PC-3 (cell line): ENCODE results near the gene PRRT2. TPM values are rescaled to one million over a fixed set of nuclear protein-coding genes. Genes with fewer than 3 reads are reported as not detected.
A peak's percentile ranks its signal among the peaks of the same experiment; 100 is the strongest.

Experiments used
- ATAC-seq: fragments of 200-7000 bp; cut with Tn5 transposase; 2 replicates; pipeline ENCODE4 v1.9.1; 2020; ENCODE audit warnings: mild to moderate bottlenecking, moderate library complexity
- BruUV-seq: library from RNA; stranded (reverse); fragments of 400-500 nt; replicated peaks from 2 replicates; lab custom pipeline; 2021; lab: Mats Ljungman, UMichigan
- CTCF ChIA-PET: fragments of 300-600 bp; sonication (Branson Sonifier 250); formaldehyde crosslinking; loops from one replicate; lab custom pipeline; 2022; ENCODE audit warnings: antibody characterized with exemption; lab: Charles Lee
- POLR2A ChIA-PET: fragments of 300-600 bp; sonication (Branson Sonifier 250); formaldehyde crosslinking; loops from one replicate; lab custom pipeline; 2022; ENCODE audit warnings: antibody characterized with exemption; ENCODE audit not compliant: unreplicated experiment; lab: Charles Lee
- DNase-seq: peaks from one replicate; pipeline ENCODE4 v3.0.0-alpha.2; 2015
- H2AFZ ChIP-seq: fragments of 300-600 bp; sonication (generic); 2 replicates; pipeline ENCODE4 v1.6.0; 2016; ENCODE audit warnings: antibody characterized with exemption, low read length
- H3F3A ChIP-seq: fragments of 300-600 bp; sonication (generic); one replicate; pipeline ENCODE4 v1.6.0; 2017; ENCODE audit warnings: antibody characterized with exemption, low read length, control low read depth, mild to moderate bottlenecking; ENCODE audit not compliant: unreplicated experiment
- H3K27ac ChIP-seq: fragments of 300-600 bp; sonication (generic); 2 replicates; pipeline ENCODE4 v1.5.1; 2016; ENCODE audit warnings: mild to moderate bottlenecking, low read length
- H3K27me3 ChIP-seq: fragments of 300-600 bp; sonication (generic); 2 replicates; pipeline ENCODE4 v1.6.1; 2016; ENCODE audit warnings: low read length, mixed read lengths
- H3K36me3 ChIP-seq: fragments of 300-600 bp; sonication (generic); 2 replicates; pipeline ENCODE4 v1.6.1; 2016; ENCODE audit warnings: low read depth, mixed run types, low read length, mixed read lengths
- H3K4me1 ChIP-seq: fragments of 300-600 bp; sonication (generic); 2 replicates; pipeline ENCODE4 v1.5.1; 2016; ENCODE audit warnings: low read length; ENCODE audit not compliant: insufficient read depth
- H3K4me2 ChIP-seq: fragments of 300-600 bp; sonication (generic); 2 replicates; pipeline ENCODE4 v1.6.0; 2016; ENCODE audit warnings: low read length
- H3K4me3 ChIP-seq: fragments of 300-600 bp; sonication (generic); 2 replicates; pipeline ENCODE4 v1.5.1; 2016; ENCODE audit warnings: mild to moderate bottlenecking, low read length, mixed read lengths
- H3K79me2 ChIP-seq: fragments of 300-600 bp; sonication (generic); 2 replicates; pipeline ENCODE4 v1.6.1; 2017; ENCODE audit warnings: low read length, mixed read lengths
- H3K9ac ChIP-seq: fragments of 300-600 bp; sonication (generic); 2 replicates; pipeline ENCODE4 v1.6.0; 2016; ENCODE audit warnings: mild to moderate bottlenecking, low read length
- H3K9me2 ChIP-seq: fragments of 300-600 bp; sonication (generic); replicated peaks from 2 replicates; pipeline ENCODE4 v1.6.1; 2016; ENCODE audit warnings: mixed run types, low read length, mixed read lengths
- H3K9me3 ChIP-seq: fragments of 300-600 bp; sonication (generic); 2 replicates; pipeline ENCODE4 v1.6.1; 2016; ENCODE audit warnings: low read length, mixed read lengths
- H4K20me1 ChIP-seq: fragments of 300-600 bp; sonication (generic); 2 replicates; pipeline ENCODE4 v1.6.1; 2016; ENCODE audit warnings: low read length, mixed read lengths
- CTCF ChIP-seq: fragments of 300-600 bp; sonication (generic); conservative IDR thresholded peaks from 2 replicates; pipeline ENCODE4 v1.5.1; 2017; ENCODE audit warnings: antibody characterized with exemption, low read depth, mild to moderate bottlenecking, low read length
- EZH2 ChIP-seq: fragments of 300-600 bp; sonication (generic); IDR thresholded peaks from one replicate; pipeline ENCODE4 v1.6.1; 2017; ENCODE audit warnings: antibody characterized with exemption, mild to moderate bottlenecking, low read length; ENCODE audit not compliant: unreplicated experiment
- EZH2phosphoT487 ChIP-seq: fragments of 300-600 bp; sonication (generic); IDR thresholded peaks from 2 replicates; pipeline ENCODE4 v1.6.1; 2018; ENCODE audit warnings: mild to moderate bottlenecking, antibody characterized with exemption, low read length, borderline replicate concordance
- intact Hi-C: fragments of 100-400 bp; cut with micrococcal nuclease; formaldehyde crosslinking; loops from 2 replicates; pipeline ENCODE4 v1.9.0; 2023
- total RNA-seq: library from RNA; depleted of rRNA; stranded (reverse); fragments of >200 nt; gene quantifications from 2 replicates; pipeline ENCODE4 v1.2.3, GENCODE V29; 2014

PRRT2 gene
- total RNA-seq, 1 experiment from 2014 or later = 0.40 TPM

GRCh38 chr16:29812754-29813643 lies 1.0 kb downstream of the PRRT2 start:
- peaks cover 42% of the 10 kb centered on the region for H3K79me2 ChIP-seq

GRCh38 chr16:29813644-29814562 lies 1.9 kb downstream of the PRRT2 start:
- Histone ChIP-seq H3K9me3 (no peaks in the 10 kb centered on the region), H3K4me1 (peaks cover 44% of the 10 kb centered on the region), H3K9me2 (no peaks in the 10 kb centered on the region), H3K27me3 (no peaks in the 10 kb centered on the region), H2AFZ (no peak overlapping the region), H3K36me3 (no peaks in the 10 kb centered on the region; the same call in none of the 2 replicates), H3K4me2 (no peak overlapping the region), H3K79me2 (peaks cover 40% of the 10 kb centered on the region), H4K20me1 (no peaks in the 10 kb centered on the region), H3K27ac (no peak overlapping the region), H3K9ac (no peak overlapping the region), H3K4me3 (no peak overlapping the region), H3F3A (peaks cover 3% of the 10 kb centered on the region)
- CTCF ChIA-PET = no interaction called here
- TF ChIP-seq CTCF (no peak), EZH2phosphoT487 (no peak), EZH2 (no peak)
- DNase-seq (no peak), ATAC-seq (no peak)
- BruUV-seq = no TSS peak
- intact Hi-C loops = no loop called here
- POLR2A ChIA-PET = no interaction called here

More at GRCh38 chr16:29812754-29813643, 1.0 kb downstream of the PRRT2 start:
- no peaks in the 10 kb centered on the region for H3K9me2 ChIP-seq
- H3K36me3 ChIP-seq = no peaks in the 10 kb centered on the region; the same call in 1 of the 2 replicates
- no peak overlapping the region for H2AFZ ChIP-seq
- intact Hi-C loops = no loop called here
- no peaks in the 10 kb centered on the region for H3K27me3 ChIP-seq
- TF ChIP-seq CTCF (no peak), EZH2 (no peak), EZH2phosphoT487 (no peak)
- H3K9ac ChIP-seq = no peak overlapping the region
- H3K4me2 ChIP-seq = peak overlapping the region; percentile 97
- ChIA-PET POLR2A (interaction anchor here (0.6 kb wide), 1 partner anchor 131 kb away, joined by 3 read pairs; no protein-coding TSS in a partner anchor), CTCF (no interaction called here)
- peaks cover 2% of the 10 kb centered on the region for H3F3A ChIP-seq
- DNase-seq = no peak
- 0 out of 2 replicates have a peak, but pooled peaks cover 6% of the 10 kb centered on the region for H4K20me1 ChIP-seq
- peak overlapping the region; percentile 66 for H3K4me3 ChIP-seq
- no TSS peak for BruUV-seq
- H3K27ac ChIP-seq = no peak overlapping the region
- H3K9me3 ChIP-seq = no peaks in the 10 kb centered on the region
- ATAC-seq = no peak
- peaks cover 42% of the 10 kb centered on the region for H3K4me1 ChIP-seq
